ENCODE data around the gene S100A1.
A peak's percentile ranks its signal among the peaks of the same experiment; 100 is the strongest.
"Not testable (repeated sequence)": the region's sequence is repeated elsewhere in the genome, so short reads cannot be mapped to it uniquely, and the experiment has no call there.

Gene S100A1

DNA sequence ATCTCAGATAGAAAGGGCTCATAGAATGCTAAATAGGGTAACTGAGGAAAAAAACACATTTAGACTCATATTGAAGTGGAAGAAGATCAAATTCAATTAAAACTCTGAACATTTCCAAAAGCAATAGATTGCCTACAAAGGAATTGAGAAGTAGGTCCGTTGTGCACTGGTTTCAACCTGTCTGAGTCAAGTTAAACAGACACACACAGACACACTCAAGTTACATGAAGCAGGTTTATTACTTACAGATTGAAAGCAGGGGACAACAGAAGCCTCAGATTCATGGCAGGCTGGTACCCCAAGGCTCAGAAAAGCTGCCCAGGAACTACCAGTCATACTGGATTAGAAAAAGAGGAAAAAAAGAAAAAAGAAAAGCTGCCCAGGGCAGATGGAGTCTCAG is 41.9 kb upstream of the S100A1 start:
- TF ChIP-seq ZNF274 (IDR thresholded peaks at IDR 0.05; ENCODE audit: low read depth, low read length) (no peak), SUZ12 (IDR thresholded peaks at IDR 0.05; ENCODE audit: extremely low read depth, insufficient read depth, insufficient read length) (no peak), YY1 (IDR thresholded peaks at IDR 0.05; ENCODE audit: insufficient read depth, insufficient read length) (no peak)
- no peak for DNase-seq (ENCODE audit: low read depth, low spot score)
- Histone ChIP-seq H3K9ac (ENCODE audit: insufficient read length, low read depth) (no peak overlapping the region), H3K36me3 (ENCODE audit: insufficient read depth, insufficient read length, low read length) (no peaks in the 10 kb centered on the region), H3K9me3 (ENCODE audit: insufficient read depth, low read length) (peaks cover 9% of the 10 kb centered on the region; the same call in 1 of the 2 replicates), H3K27me3 (ENCODE audit: insufficient read depth, insufficient read length) (no peaks in the 10 kb centered on the region), H3K4me3 (ENCODE audit: insufficient read length, low read depth) (no peak overlapping the region), H3K4me1 (ENCODE audit: insufficient read depth, insufficient read length) (peaks cover 5% of the 10 kb centered on the region)

DNA sequence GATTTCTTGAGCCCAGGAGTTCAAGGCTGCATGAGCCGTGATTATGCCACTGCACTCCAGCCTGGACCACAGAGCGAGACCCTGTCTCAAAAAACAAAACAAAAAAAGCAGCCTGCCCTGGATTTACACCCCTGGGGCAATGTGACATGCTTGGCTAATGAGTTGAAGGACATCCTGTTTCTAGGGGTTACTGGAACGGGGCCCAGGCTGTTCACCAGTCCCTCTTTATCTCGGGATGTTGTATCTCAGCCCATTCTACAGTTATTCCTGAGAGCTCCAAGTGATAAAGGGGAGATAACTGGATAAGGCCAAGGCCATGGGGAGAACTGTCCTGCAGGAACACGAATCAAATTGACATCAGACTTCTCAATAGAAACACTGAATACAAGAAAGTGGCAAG is 40.9 kb upstream of the S100A1 start:
- no peaks in the 10 kb centered on the region for H3K27me3 ChIP-seq (ENCODE audit: insufficient read depth, insufficient read length)
- DNase-seq (ENCODE audit: low read depth, low spot score) = no peak
- no peak overlapping the region for H3K9ac ChIP-seq (ENCODE audit: insufficient read length, low read depth)
- TF ChIP-seq SUZ12 (IDR thresholded peaks at IDR 0.05; ENCODE audit: extremely low read depth, insufficient read depth, insufficient read length) = no peak
- TF ChIP-seq ZNF274 (IDR thresholded peaks at IDR 0.05; ENCODE audit: low read depth, low read length) = no peak
- TF ChIP-seq YY1 (IDR thresholded peaks at IDR 0.05; ENCODE audit: insufficient read depth, insufficient read length) = no peak
- H3K4me3 ChIP-seq (ENCODE audit: insufficient read length, low read depth) = no peak overlapping the region
- no peaks in the 10 kb centered on the region for H3K9me3 ChIP-seq (ENCODE audit: insufficient read depth, low read length)
- H3K4me1 ChIP-seq (ENCODE audit: insufficient read depth, insufficient read length) = peaks cover 5% of the 10 kb centered on the region
- no peaks in the 10 kb centered on the region for H3K36me3 ChIP-seq (ENCODE audit: insufficient read depth, insufficient read length, low read length)

DNA sequence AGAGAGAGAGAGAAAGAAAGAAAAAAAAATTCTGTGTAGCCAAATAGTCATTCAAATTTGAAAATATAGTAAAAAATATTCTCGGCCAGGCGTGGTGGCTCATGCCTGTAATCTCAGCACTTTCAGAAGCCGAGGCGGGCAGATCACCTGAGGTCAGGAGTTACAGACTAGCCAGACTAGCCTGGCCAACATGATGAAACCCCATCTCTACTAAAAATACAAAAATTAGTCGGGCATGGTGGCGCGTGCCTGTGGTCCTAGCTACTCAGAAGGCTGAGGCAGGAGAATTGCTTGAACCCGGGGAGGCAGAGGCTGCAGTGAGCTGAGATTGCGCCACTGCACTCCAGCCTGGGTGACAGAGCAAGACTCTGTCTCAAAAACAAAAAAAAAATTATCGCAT is 40.2 kb upstream of the S100A1 start:
- not testable (repeated sequence) for DNase-seq (ENCODE audit: low read depth, low spot score); H3K4me3 ChIP-seq (ENCODE audit: insufficient read length, low read depth); H3K27me3 ChIP-seq (ENCODE audit: insufficient read depth, insufficient read length); H3K9ac ChIP-seq (ENCODE audit: insufficient read length, low read depth); H3K9me3 ChIP-seq (ENCODE audit: insufficient read depth, low read length); H3K4me1 ChIP-seq (ENCODE audit: insufficient read depth, insufficient read length); H3K36me3 ChIP-seq (ENCODE audit: insufficient read depth, insufficient read length, low read length)

DNA sequence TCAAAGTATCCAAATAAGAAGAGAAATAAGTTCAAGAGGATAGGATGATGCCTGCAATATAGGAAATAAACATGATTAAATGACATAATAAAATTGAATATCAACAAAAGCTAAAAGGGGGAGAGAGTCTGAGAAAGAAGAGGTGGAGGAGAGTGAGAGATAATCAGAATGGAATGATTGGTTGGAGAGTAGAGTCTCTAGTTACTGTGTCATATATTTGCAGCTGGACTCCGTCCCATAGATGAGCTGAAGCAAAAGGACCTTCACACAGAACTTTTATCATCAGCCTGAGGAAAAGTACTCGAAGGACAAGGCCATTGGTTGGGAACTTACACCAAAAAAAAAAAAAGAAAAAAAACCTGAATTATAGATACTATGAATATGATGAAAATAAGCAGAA is 39.8 kb upstream of the S100A1 start:
- Histone ChIP-seq H3K27me3 (ENCODE audit: insufficient read depth, insufficient read length) (no peaks in the 10 kb centered on the region), H3K4me1 (ENCODE audit: insufficient read depth, insufficient read length) (peaks cover 5% of the 10 kb centered on the region), H3K9me3 (ENCODE audit: insufficient read depth, low read length) (no peaks in the 10 kb centered on the region), H3K9ac (ENCODE audit: insufficient read length, low read depth) (no peak overlapping the region), H3K36me3 (ENCODE audit: insufficient read depth, insufficient read length, low read length) (no peaks in the 10 kb centered on the region), H3K4me3 (ENCODE audit: insufficient read length, low read depth) (no peak overlapping the region)
- DNase-seq (ENCODE audit: low read depth, low spot score) = no peak
- TF ChIP-seq YY1 (IDR thresholded peaks at IDR 0.05; ENCODE audit: insufficient read depth, insufficient read length) (no peak), SUZ12 (IDR thresholded peaks at IDR 0.05; ENCODE audit: extremely low read depth, insufficient read depth, insufficient read length) (no peak), ZNF274 (IDR thresholded peaks at IDR 0.05; ENCODE audit: low read depth, low read length) (no peak)

DNA sequence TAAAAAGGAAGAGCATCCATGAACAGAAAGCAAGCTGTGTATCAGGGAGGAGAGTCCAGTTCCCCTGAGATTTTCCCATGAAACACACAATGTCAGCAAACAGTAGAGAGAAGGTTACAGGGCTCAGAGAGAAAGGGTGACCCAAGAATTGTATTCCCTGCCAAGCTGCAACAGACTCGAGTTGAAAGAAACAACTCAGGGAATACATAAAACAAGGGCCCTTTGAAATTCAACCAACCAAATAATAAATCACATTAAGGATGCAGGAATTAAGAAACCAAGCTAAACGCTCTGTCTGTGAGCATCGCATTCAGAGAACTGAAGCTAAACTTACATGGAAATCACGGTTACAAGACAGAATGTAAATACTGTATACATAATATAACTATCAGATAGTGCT is 35.5 kb upstream of the S100A1 start:
- Histone ChIP-seq H3K4me3 (ENCODE audit: insufficient read length, low read depth) (no peak overlapping the region), H3K4me1 (ENCODE audit: insufficient read depth, insufficient read length) (peaks cover under 1% of the 10 kb centered on the region), H3K27me3 (ENCODE audit: insufficient read depth, insufficient read length) (no peaks in the 10 kb centered on the region), H3K9me3 (ENCODE audit: insufficient read depth, low read length) (no peaks in the 10 kb centered on the region), H3K36me3 (ENCODE audit: insufficient read depth, insufficient read length, low read length) (no peaks in the 10 kb centered on the region), H3K9ac (ENCODE audit: insufficient read length, low read depth) (no peak overlapping the region)
- no peak for DNase-seq (ENCODE audit: low read depth, low spot score)
- TF ChIP-seq YY1 (IDR thresholded peaks at IDR 0.05; ENCODE audit: insufficient read depth, insufficient read length) (no peak), SUZ12 (IDR thresholded peaks at IDR 0.05; ENCODE audit: extremely low read depth, insufficient read depth, insufficient read length) (no peak), ZNF274 (IDR thresholded peaks at IDR 0.05; ENCODE audit: low read depth, low read length) (no peak)

DNA sequence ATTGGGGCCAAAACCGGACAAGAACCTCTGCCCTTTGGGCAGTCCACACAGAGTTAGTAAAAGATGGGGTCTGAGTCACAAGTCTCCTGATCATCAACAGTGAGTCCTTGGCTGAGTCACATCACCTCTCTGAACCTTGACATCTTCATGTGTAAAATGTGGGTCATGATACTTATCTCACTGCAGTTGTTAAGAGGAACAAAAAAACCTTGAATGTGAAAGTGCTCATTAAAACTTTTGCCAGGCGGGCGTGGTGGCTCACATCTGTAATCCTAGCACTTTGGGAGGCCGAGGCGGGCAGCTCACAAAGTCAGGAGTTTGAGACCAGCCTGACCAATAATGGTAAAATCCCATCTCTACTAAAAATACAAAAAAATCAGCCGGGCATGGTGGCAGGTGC is 31.0 kb upstream of the S100A1 start:
- Histone ChIP-seq H3K36me3 (ENCODE audit: insufficient read depth, insufficient read length, low read length) (no peaks in the 10 kb centered on the region), H3K4me1 (ENCODE audit: insufficient read depth, insufficient read length) (peaks cover 14% of the 10 kb centered on the region), H3K4me3 (ENCODE audit: insufficient read length, low read depth) (no peak overlapping the region), H3K9me3 (ENCODE audit: insufficient read depth, low read length) (no peaks in the 10 kb centered on the region), H3K9ac (ENCODE audit: insufficient read length, low read depth) (no peak overlapping the region), H3K27me3 (ENCODE audit: insufficient read depth, insufficient read length) (no peaks in the 10 kb centered on the region)
- no peak for TF ChIP-seq YY1 (IDR thresholded peaks at IDR 0.05; ENCODE audit: insufficient read depth, insufficient read length)
- no peak for TF ChIP-seq SUZ12 (IDR thresholded peaks at IDR 0.05; ENCODE audit: extremely low read depth, insufficient read depth, insufficient read length)
- no peak for TF ChIP-seq ZNF274 (IDR thresholded peaks at IDR 0.05; ENCODE audit: low read depth, low read length)
- DNase-seq (ENCODE audit: low read depth, low spot score) = no peak

DNA sequence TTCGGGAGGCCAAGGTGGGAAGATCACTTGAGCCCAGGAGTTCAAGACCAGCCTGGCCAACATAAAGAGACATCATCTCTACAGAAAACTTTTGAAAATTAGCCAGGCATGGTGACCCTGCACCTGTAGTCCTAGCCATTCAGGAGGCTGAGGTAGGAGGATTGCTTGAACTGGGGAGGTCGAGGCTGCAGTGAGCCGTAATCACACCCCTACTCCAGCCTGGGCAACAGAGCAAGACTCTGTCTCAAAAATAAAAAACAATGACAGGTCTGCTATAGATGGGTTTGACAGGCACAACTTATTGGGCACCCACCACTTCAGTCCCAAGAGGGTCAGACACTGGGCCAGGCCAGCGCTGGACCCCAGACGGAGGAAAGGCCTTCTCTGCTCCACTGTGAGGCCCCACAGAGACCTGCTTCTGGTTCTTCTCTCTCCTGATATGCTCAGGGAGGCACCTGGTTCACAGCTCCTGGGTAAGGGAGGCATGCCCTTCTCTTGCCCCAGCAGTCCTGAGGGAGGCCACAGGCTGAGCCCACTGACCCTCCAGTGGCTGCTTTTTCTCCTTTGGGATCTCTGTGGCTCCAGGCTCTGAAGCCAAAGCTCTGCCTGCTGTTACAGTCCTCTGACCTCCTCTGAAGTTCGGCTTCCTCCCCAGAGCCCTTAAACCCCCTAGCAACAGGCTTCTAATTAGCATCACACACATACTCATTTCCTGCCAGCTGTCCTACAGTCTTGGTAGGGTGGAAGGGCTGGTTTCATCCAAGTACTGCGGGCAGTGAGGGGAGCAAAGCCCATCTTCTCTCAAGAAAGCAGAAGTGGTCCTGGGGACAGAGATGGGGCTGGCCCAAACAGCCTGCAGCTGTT is 29.7 kb upstream of the S100A1 start:
- Histone ChIP-seq H3K9ac (ENCODE audit: insufficient read length, low read depth) (peak overlapping the region; percentile 37), H3K4me1 (ENCODE audit: insufficient read depth, insufficient read length) (peaks cover 14% of the 10 kb centered on the region), H3K36me3 (ENCODE audit: insufficient read depth, insufficient read length, low read length) (no peaks in the 10 kb centered on the region), H3K27me3 (ENCODE audit: insufficient read depth, insufficient read length) (no peaks in the 10 kb centered on the region), H3K9me3 (ENCODE audit: insufficient read depth, low read length) (no peaks in the 10 kb centered on the region), H3K4me3 (ENCODE audit: insufficient read length, low read depth) (no peak overlapping the region)
- peak; percentile 94 for DNase-seq (ENCODE audit: low read depth, low spot score)
- TF ChIP-seq YY1 (IDR thresholded peaks at IDR 0.05; ENCODE audit: insufficient read depth, insufficient read length) (no peak), SUZ12 (IDR thresholded peaks at IDR 0.05; ENCODE audit: extremely low read depth, insufficient read depth, insufficient read length) (no peak), ZNF274 (IDR thresholded peaks at IDR 0.05; ENCODE audit: low read depth, low read length) (no peak)
